Islet of Langerhans (tissue), 1 donor: ENCODE measurements around the gene EFR3B.
"Not testable (repeated sequence)": the region's sequence is repeated elsewhere in the genome, so short reads cannot be mapped to it uniquely, and the experiment has no call there.

Experiments
- FAIRE-seq: peaks from one replicate; lab custom pipeline; 2011; peaks lifted over from hg19 to GRCh38; lab: Jason Lieb, UNC

Gene EFR3B, protein sequence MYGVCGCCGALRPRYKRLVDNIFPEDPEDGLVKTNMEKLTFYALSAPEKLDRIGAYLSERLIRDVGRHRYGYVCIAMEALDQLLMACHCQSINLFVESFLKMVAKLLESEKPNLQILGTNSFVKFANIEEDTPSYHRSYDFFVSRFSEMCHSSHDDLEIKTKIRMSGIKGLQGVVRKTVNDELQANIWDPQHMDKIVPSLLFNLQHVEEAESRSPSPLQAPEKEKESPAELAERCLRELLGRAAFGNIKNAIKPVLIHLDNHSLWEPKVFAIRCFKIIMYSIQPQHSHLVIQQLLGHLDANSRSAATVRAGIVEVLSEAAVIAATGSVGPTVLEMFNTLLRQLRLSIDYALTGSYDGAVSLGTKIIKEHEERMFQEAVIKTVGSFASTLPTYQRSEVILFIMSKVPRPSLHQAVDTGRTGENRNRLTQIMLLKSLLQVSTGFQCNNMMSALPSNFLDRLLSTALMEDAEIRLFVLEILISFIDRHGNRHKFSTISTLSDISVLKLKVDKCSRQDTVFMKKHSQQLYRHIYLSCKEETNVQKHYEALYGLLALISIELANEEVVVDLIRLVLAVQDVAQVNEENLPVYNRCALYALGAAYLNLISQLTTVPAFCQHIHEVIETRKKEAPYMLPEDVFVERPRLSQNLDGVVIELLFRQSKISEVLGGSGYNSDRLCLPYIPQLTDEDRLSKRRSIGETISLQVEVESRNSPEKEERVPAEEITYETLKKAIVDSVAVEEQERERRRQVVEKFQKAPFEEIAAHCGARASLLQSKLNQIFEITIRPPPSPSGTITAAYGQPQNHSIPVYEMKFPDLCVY

GRCh38 chr2:25041928-25042320 lies at the start of gene EFR3B:
Gene EFR3B, plus strand, starts transcription at chr2:25042076. Its CDS starts 237 bp downstream, at chr2:25042313.
- FAIRE-seq = no peak

- no peak for FAIRE-seq
Measured at GRCh38 chr2:24993406-24994145, 48.3 kb upstream of the EFR3B start.

DNA sequence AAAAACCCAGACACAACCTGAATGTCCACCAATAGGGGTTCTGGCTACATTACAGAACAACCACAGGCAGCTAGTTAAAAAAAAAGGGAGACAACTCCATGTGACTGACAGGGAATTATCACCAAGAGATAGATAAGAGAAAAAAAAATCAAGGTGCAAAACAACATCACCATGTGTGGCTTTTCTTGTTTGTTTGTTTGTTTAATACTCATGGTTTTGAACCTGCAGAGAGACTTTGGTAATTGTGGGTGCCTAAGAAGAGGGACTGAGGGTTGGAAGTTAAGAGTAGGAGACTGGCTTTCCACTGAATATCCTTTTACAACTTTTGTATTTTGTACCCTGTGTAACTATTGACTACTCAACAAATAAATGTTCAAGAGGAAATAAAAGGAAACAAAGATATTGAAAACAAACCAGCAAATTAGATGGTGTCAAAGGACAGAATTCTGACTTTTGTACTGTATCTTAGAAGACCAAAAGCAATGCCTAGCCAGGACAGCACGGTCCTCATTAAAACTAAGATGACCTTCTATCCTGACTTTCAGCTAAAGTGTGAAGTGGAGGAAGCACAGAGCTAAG lies 47.6 kb upstream of the EFR3B start:
- FAIRE-seq = no peak

DNA sequence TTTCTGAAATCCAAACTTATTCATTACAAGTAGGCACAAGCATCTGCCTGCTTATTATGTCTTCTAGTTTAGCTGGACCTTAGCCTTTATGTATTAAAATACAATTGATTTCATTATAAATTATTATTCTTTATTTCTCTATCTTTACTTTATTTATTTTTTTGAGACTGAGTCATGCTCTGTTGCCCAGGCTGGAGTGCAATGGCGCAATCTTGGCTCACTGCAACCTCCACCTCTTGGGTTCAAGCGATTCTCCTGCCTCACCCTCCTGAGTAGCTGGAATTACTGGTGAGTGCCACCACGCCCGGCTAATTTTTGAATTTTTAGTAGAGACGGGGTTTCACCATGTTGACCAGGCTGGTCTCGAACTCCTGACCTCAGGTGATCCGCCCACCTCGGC lies 42.8 kb upstream of the EFR3B start:
- FAIRE-seq = not testable (repeated sequence)

GRCh38 chr2:25000036-25000435 lies 41.8 kb upstream of the EFR3B start:
- no peak for FAIRE-seq

GRCh38 chr2:25000503-25001324 lies 41.2 kb upstream of the EFR3B start:
- no peak for FAIRE-seq

DNA sequence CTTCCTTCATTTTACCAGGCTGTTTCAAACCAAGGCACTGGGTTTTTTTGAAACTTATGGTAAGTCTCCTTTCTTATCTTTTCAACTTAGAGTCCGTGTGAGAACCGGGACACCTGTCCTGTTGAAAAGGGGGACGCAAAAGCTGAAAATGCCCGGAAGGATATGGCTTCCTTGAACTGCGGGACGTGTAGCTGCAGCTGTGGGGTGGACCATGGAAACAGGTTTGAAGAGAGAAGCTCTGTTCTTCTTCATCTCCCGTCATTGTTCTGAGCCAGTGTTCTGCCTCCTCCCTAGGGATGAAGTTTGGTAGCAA lies 40.6 kb upstream of the EFR3B start:
- FAIRE-seq = no peak

- no peak for FAIRE-seq
Measured at GRCh38 chr2:25002066-25002465, 39.8 kb upstream of the EFR3B start.

DNA sequence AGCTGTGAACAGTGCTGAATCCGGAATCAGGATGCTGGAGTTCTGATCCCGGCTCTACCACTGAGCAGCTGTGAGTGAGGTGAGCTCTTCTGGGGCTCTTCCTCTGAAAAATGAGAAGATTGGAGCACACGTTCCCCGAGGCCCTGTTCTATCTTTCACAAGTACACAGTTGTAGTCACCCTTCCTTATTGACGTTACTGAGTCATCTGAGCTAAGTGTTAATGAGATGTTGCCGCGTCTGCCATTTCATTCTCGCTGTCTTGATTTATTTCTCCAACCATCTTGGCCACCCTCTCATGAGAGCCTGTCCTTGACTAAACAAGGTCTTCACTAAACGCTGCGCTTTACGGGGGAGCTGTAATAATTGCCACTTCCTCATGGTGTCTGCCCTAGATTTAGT lies 31.9 kb upstream of the EFR3B start:
- FAIRE-seq = no peak

DNA sequence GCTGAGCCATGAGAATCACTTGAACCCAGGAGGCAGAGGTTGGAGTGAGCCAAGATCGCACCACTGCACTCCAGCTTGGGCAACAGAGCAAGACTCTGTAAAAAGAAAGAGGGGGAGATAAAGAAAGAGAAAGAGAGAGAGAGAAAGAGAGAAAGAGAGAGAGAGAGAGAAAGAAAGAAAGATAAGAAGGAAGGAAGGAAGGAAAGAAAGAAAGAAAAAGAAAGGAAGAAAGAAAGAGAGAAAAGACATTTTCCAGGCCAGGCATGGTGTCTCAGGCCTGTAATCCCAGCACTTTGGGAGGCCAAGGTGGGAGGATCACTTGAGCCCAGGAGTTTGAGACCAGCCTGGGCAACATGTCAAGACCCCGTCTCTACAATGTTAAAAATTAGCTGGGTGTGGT lies 30.5 kb upstream of the EFR3B start:
- not testable (repeated sequence) for FAIRE-seq

DNA sequence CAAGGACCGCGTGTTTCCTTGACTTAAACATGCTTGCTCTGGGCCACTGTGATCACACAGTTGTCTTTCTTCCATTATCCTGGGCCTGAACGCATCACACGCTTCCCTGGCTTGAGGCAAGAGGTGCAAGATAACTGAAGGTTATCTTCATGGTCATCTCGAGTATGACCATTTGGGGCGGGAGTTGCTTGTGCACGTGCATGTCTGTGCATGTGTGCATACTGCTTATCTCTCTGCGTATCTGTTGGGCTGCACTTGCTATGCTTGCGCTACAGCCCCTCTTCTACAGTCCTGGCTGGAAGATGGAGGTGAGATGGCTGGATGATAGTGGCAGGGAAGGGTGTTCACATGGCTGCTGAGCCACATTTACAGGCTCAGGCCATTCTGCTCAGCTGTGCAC lies 27.2 kb upstream of the EFR3B start:
- FAIRE-seq = no peak

- no peak for FAIRE-seq
Measured at GRCh38 chr2:25018681-25019080, 23.2 kb upstream of the EFR3B start.

- FAIRE-seq = no peak
Measured at GRCh38 chr2:25021791-25022362, 20.0 kb upstream of the EFR3B start.

DNA sequence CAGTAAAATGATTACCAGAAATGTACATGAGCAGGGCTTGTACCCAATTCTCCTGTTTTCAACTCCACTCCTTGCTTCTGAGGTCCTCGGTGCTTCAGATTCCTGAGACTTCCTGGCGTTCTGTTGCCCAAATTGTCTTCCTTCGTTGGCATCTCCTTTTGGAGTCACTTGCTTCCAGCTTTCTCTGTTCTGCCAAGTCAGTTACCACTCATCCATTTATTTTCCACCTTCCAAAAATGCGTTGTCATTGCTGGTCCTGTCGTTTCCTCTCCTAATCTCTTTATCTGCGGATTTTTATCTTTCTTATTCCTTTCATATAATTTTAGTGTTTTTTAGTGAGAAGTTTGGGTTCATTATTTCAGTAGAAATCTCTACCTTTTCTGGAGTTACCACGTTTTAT lies 18.5 kb upstream of the EFR3B start:
- no peak for FAIRE-seq

GRCh38 chr2:25025229-25026007 lies 16.5 kb upstream of the EFR3B start:
- no peak for FAIRE-seq

DNA sequence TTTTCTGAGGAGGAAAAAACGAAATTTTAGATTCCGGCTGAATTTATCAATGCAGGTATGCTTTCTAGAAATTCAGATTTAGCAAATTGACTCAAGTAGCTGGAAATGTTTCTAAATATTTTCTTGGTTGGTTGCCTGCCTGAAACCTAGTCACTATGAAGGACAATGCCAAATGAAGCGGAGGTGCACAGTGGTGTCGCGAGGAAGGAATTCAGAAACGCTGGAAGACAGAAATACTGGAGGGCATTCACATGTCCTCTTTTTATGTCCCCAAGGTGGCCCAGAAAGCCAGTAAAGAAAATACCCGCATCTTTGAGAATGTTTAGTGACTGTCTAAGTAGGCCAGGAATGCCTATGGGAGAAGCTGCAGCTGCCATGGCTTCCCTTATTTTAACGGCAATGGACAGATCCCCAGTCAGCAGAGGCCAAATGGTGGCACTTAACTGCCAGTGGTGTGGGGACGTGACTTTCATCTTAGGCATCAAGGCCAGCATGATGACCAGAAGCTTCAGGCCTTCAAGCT lies 15.8 kb upstream of the EFR3B start:
- no peak for FAIRE-seq

- FAIRE-seq = no peak
Measured at GRCh38 chr2:25029183-25029554, 12.7 kb upstream of the EFR3B start.

GRCh38 chr2:25030702-25031101 lies 11.2 kb upstream of the EFR3B start:
- no peak for FAIRE-seq

DNA sequence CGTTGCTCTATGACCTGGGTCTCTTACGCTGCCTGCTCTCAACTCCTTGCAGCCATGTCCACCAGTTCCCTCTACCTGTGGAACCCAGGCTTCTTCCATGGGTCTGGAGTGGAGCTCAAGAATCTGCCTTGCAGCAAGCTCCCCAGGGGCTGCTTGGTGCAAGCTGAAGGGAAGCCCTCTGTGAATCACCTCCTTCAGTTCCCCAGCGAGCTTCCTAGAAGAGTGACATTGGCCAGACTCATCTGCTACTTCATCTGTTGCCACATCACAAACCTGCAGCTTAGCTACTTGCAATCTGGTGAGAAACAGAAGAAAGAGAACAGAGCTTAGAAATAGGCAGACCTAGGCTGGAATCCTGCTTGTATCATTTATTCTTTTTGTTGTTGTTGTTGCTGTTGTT lies 9.8 kb upstream of the EFR3B start:
- no peak for FAIRE-seq

- FAIRE-seq = no peak
Measured at GRCh38 chr2:25032901-25033300, 9.0 kb upstream of the EFR3B start.
